K562 treated with DMSO at 1 percent for 24 hours (cell line): ENCODE measurements around the gene MORN2. TPM values are rescaled to one million over a fixed set of nuclear protein-coding genes. Genes with fewer than 3 reads are reported as not detected.

ENCODE experiments used
- total RNA-seq: library from RNA; unstranded; fragments of 300-600 nt; gene quantifications from 2 replicates; pipeline ENCODE4 v1.2.3, GENCODE V29; 2022; ENCODE audit warnings: low read depth; ENCODE audit not compliant: insufficient read depth

MORN2 gene
- total RNA-seq, result 6.8 and 14.4 TPM in 2 replicates

GRCh38 chr2:38875576-38876367 lies at the start of gene MORN2, which contains the start of gene DHX57:
TSS of gene MORN2 (plus strand) at chr2:38875976.
TSS of gene DHX57 (minus strand) at chr2:38875934. CDS start at chr2:38868405, 7,529 bp downstream.

DNA sequence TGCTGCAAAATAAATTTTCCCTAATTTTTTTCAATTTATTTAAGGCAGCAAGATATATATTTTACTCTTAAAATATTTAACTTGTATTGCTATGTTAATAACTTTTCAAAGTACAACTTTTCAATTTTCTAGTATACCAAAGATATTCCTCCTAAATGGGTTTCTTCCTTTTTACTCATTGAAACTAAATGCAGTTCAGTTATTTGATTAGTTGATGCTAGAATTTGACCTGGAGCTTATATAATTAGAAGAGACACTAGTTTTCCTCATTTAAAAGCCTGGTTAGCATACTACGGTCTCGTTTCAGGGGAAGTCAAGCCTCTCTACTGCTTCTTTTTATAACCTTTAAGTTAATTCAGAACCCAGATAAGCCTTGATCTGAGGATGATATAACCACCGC lies 13.8 kb downstream of the MORN2 start, which contains the start of gene ARHGEF33:
TSS of gene ARHGEF33 (plus strand) at position 301 of the 400 bp plus-strand sequence. CDS start 29,573 bp downstream, outside the sequence.

Other genes starting within 250 kb of the MORN2 start
- 35.2 and 36.8 TPM in 2 replicates for gene GALM, start 209.9 kb upstream of the MORN2 start, total RNA-seq
- gene SRSF7, start 124.6 kb upstream of the MORN2 start, total RNA-seq, result 97.5 and 109 TPM in 2 replicates
- 4.2 and 10.8 TPM in 2 replicates for gene GEMIN6, start 97.8 kb upstream of the MORN2 start, total RNA-seq
- 8.7 and 10.0 TPM in 2 replicates for gene DHX57, start within 50 bp of the MORN2 start, total RNA-seq
- not detected in 2 replicates for gene ARHGEF33, start 13.9 kb downstream of the MORN2 start, total RNA-seq
- 6.3 and 8.3 TPM in 2 replicates for gene SOS1, start 245.1 kb downstream of the MORN2 start, total RNA-seq